Keratinocyte (primary cell): ENCODE results near the gene TENM3. TPM values are rescaled to one million over a fixed set of nuclear protein-coding genes. Genes with fewer than 3 reads are reported as not detected.

Experiments used
- DNase-seq: peaks from one replicate; pipeline ENCODE4 v3.0.0-alpha.2; 2011; ENCODE audit warnings: low read depth, missing footprints, low spot score
- FAIRE-seq: peaks from 2 replicates; lab custom pipeline; 2011; peaks lifted over from hg19 to GRCh38; lab: Jason Lieb, UNC
- H2AFZ ChIP-seq: 2 replicates; pipeline ENCODE4 v1.6.0; 2012; ENCODE audit warnings: low read length, control low read depth, inconsistent platforms; ENCODE audit not compliant: control insufficient read depth
- H3K27ac ChIP-seq: 2 replicates; pipeline ENCODE4 v1.5.1; 2011; ENCODE audit warnings: low read length; ENCODE audit not compliant: control insufficient read depth, insufficient read depth
- H3K27me3 ChIP-seq: 3 replicates; pipeline ENCODE4 v1.6.0; 2011; ENCODE audit warnings: low read length; ENCODE audit not compliant: control insufficient read depth, insufficient read depth; ENCODE audit errors: extremely low read depth
- H3K36me3 ChIP-seq, 2 experiments: 2 replicates in 1 of 2; 3 replicates in 1 of 2; pipeline ENCODE4 v1.5.1; 2011; ENCODE audit warnings: low read length in 2 of 2, mild to moderate bottlenecking in 1 of 2; ENCODE audit not compliant: control insufficient read depth in 2 of 2, insufficient read depth in 2 of 2; ENCODE audit errors: extremely low read depth in 1 of 2
- H3K4me1 ChIP-seq: 3 replicates; pipeline ENCODE4 v1.5.1; 2011; ENCODE audit warnings: low read length; ENCODE audit not compliant: control insufficient read depth, insufficient read depth; ENCODE audit errors: extremely low read depth
- H3K4me2 ChIP-seq: 3 replicates; pipeline ENCODE4 v1.6.0; 2011; ENCODE audit warnings: low read depth, low read length; ENCODE audit not compliant: control insufficient read depth, insufficient read depth; ENCODE audit errors: extremely low read depth
- H3K4me3 ChIP-seq, 3 experiments: fragments of 200-600 bp in 1 of 3; sonication (generic) in 1 of 3; 2 replicates in 2 of 3; 3 replicates in 1 of 3; pipeline ENCODE4 v1.5.1; 2011 to 2016; ENCODE audit warnings: low read length in 3 of 3, mild to moderate bottlenecking in 3 of 3, control low read depth in 2 of 3, inconsistent platforms in 1 of 3, low read depth in 1 of 3, mixed read lengths in 1 of 3, mixed run types in 1 of 3, moderate library complexity in 1 of 3; ENCODE audit not compliant: control insufficient read depth in 2 of 3, insufficient read depth in 2 of 3; ENCODE audit errors: extremely low read depth in 1 of 3
- H3K79me2 ChIP-seq: 2 replicates; pipeline ENCODE4 v1.6.0; 2012; ENCODE audit warnings: low read length; ENCODE audit not compliant: control insufficient read depth, insufficient read depth
- H3K9ac ChIP-seq: 3 replicates; pipeline ENCODE4 v1.6.0; 2011; ENCODE audit warnings: low read length; ENCODE audit not compliant: control insufficient read depth, insufficient read depth; ENCODE audit errors: extremely low read depth
- H3K9me1 ChIP-seq: 3 replicates; pipeline ENCODE4 v1.6.0; 2011; ENCODE audit warnings: low read length; ENCODE audit not compliant: control insufficient read depth, insufficient read depth; ENCODE audit errors: extremely low read depth
- H3K9me3 ChIP-seq: 2 replicates; pipeline ENCODE4 v1.5.1; 2012; ENCODE audit warnings: low read depth, low read length; ENCODE audit not compliant: control insufficient read depth
- H4K20me1 ChIP-seq: 3 replicates; pipeline ENCODE4 v1.6.0; 2011; ENCODE audit warnings: low read length; ENCODE audit not compliant: control insufficient read depth, insufficient read depth; ENCODE audit errors: extremely low read depth
- EZH2 ChIP-seq: IDR thresholded peaks from one replicate; pipeline ENCODE4 v1.6.1; 2012; ENCODE audit warnings: inconsistent platforms, mild to moderate bottlenecking, low read length, moderate library complexity
- dilution Hi-C: fragments of 300-500 bp; cut with MboI; formaldehyde crosslinking; loops from one replicate; pipeline ENCODE4 v1.7.0; 2020; ENCODE audit warnings: low sequenced_read_pairs; ENCODE audit not compliant: extremely low pct_ligation_motif_present
- polyA plus RNA-seq, 5 experiments: library from polyadenylated mRNA; depleted of rRNA in 3 of 5; stranded (reverse) in 3 of 5; stranded (forward) in 1 of 5; unstranded in 1 of 5; fragments of >200 nt; gene quantifications; 1 replicate in 1 of 5; 2 replicates in 3 of 5; 3 replicates in 1 of 5; pipeline versions ENCODE4 v1.2.1 to v1.2.3, GENCODE V29; 2011 to 2012; ENCODE audit warnings: missing spikeins in 2 of 5, low read depth in 1 of 5, low replicate concordance in 1 of 5
- TF ChIP-seq, protein P1 (sequence below), 3 experiments: IDR thresholded peaks in 1 of 3; conservative IDR thresholded peaks in 1 of 3; optimal IDR thresholded peaks in 1 of 3; 2 replicates in 2 of 3; 3 replicates in 1 of 3; pipeline versions ENCODE3 to v1.5.1; 2011; ENCODE audit warnings: low read length in 3 of 3, mild to moderate bottlenecking in 3 of 3, moderate library complexity in 2 of 3, control low read depth in 1 of 3, inconsistent platforms in 1 of 3; ENCODE audit not compliant: insufficient read depth in 2 of 3; ENCODE audit errors: extremely low read depth in 1 of 3

Gene TENM3
- polyA plus RNA-seq, 1 donor (not counting 4 experiments of a cell fraction or from before 2014, with no cell fraction given): 17.0 TPM

DNA sequence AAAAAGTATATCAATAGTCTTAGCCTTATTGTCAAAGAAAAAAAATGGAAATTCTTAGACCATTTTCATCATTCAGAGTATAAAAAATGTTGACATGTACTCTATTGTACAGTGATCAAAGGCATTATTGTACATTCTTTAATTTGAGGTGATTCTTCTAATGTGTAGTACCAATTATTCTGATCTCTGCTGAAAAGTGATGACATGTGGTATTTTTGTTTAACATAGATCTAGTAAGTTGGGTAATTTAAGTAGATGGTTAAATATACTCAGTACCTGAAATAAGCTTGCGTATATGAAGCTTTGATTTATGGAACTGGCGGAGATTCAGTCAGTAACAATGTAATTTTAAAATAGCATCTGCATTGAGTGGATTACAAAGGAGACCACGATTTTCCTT lies 5.1 kb downstream of the TENM3 start:
- H3K36me3 ChIP-seq: no peaks in the 10 kb centered on the region
- DNase-seq: no peak
- no peaks in the 10 kb centered on the region for H3K27me3 ChIP-seq
- H3K27ac ChIP-seq: no peak overlapping the region
- no peak for FAIRE-seq
- no peaks in the 10 kb centered on the region for H3K9me1 ChIP-seq
- H3K79me2 ChIP-seq: peaks cover 5% of the 10 kb centered on the region
- H2AFZ ChIP-seq: no peak overlapping the region
- H3K4me1 ChIP-seq: peaks cover 44% of the 10 kb centered on the region
- no peaks in the 10 kb centered on the region for H3K9me3 ChIP-seq
- no peak overlapping the region for H3K4me3 ChIP-seq
- no peaks in the 10 kb centered on the region for H4K20me1 ChIP-seq
- TF ChIP-seq, protein P1, sequence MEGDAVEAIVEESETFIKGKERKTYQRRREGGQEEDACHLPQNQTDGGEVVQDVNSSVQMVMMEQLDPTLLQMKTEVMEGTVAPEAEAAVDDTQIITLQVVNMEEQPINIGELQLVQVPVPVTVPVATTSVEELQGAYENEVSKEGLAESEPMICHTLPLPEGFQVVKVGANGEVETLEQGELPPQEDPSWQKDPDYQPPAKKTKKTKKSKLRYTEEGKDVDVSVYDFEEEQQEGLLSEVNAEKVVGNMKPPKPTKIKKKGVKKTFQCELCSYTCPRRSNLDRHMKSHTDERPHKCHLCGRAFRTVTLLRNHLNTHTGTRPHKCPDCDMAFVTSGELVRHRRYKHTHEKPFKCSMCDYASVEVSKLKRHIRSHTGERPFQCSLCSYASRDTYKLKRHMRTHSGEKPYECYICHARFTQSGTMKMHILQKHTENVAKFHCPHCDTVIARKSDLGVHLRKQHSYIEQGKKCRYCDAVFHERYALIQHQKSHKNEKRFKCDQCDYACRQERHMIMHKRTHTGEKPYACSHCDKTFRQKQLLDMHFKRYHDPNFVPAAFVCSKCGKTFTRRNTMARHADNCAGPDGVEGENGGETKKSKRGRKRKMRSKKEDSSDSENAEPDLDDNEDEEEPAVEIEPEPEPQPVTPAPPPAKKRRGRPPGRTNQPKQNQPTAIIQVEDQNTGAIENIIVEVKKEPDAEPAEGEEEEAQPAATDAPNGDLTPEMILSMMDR (optimal IDR thresholded peaks at IDR 0.05 in 1 of 3, IDR thresholded peaks at IDR 0.05 in 1 of 3, conservative IDR thresholded peaks at IDR 0.05 in 1 of 3; ENCODE audit: extremely low read depth in 1 of 3, insufficient read depth in 2 of 3, low read length in 3 of 3): no peak
- no peak for TF ChIP-seq EZH2
- H3K9ac ChIP-seq: no peak overlapping the region
- H3K4me2 ChIP-seq: no peak overlapping the region
- dilution Hi-C loops: no loop called here

DNA sequence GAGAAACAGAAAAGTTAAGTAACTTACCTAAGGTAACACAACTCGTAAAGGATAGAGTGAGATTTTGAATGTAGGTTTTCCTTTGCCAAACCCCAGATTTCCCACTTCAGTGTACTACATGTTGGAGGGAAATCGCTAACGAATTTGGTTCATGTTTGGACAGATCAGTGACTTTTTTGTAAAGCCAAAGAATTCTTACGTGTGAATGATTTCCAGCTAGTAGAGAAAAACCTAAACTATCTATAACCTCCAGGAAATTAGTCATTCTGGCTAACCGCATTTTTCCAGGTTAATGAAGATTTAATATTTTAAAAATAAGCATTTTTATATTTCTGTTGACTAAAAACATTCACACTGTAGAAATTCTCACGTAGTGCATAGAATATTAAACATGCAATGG lies 7.2 kb downstream of the TENM3 start:
- DNase-seq (no peak), FAIRE-seq (peak; percentile 69)
- no peaks in the 10 kb centered on the region for H3K36me3 ChIP-seq
- H3K9ac ChIP-seq: peak overlapping the region; percentile 43
- peak overlapping the region; percentile 79 for H3K4me2 ChIP-seq
- no peaks in the 10 kb centered on the region for H3K27me3 ChIP-seq
- no peaks in the 10 kb centered on the region for H4K20me1 ChIP-seq
- H3K79me2 ChIP-seq: peaks cover 5% of the 10 kb centered on the region
- peak overlapping the region; percentile 43 for H2AFZ ChIP-seq
- peak overlapping the region; percentile 71 for H3K27ac ChIP-seq
- no peaks in the 10 kb centered on the region for H3K9me3 ChIP-seq
- dilution Hi-C loops: no loop called here
- H3K9me1 ChIP-seq: no peaks in the 10 kb centered on the region
- TF ChIP-seq, protein P1 (optimal IDR thresholded peaks at IDR 0.05 in 1 of 3, IDR thresholded peaks at IDR 0.05 in 1 of 3, conservative IDR thresholded peaks at IDR 0.05 in 1 of 3; ENCODE audit: extremely low read depth in 1 of 3, insufficient read depth in 2 of 3, low read length in 3 of 3): no peak
- H3K4me3 ChIP-seq: peak overlapping the region in 1 of 3 experiments; percentile 19
- H3K4me1 ChIP-seq: peaks cover 40% of the 10 kb centered on the region
